ENCODE results near the gene RPS4Y2.

The RPS4Y2 gene

GRCh38 chrY:20745060-20745459 lies 10.8 kb upstream of the RPS4Y2 start:
- DNase-seq (ENCODE audit: low spot score) = no peak
- in situ Hi-C loops (cut with MboI; ENCODE audit: low sequenced_read_pairs, unreplicated experiment) = no loop called here
- no peak for TF ChIP-seq CTCF (IDR thresholded peaks at IDR 0.05; ENCODE audit: borderline replicate concordance, control extremely low read depth, extremely low read depth, insufficient read depth, missing control alignments)

GRCh38 chrY:20746919-20747318 lies 9.0 kb upstream of the RPS4Y2 start:
- DNase-seq (ENCODE audit: low spot score) = no peak
- TF ChIP-seq CTCF (IDR thresholded peaks at IDR 0.05; ENCODE audit: borderline replicate concordance, control extremely low read depth, extremely low read depth, insufficient read depth, missing control alignments) = no peak
- in situ Hi-C loops (cut with MboI; ENCODE audit: low sequenced_read_pairs, unreplicated experiment) = no loop called here

- no peak for DNase-seq (ENCODE audit: low spot score)
- TF ChIP-seq CTCF (IDR thresholded peaks at IDR 0.05; ENCODE audit: borderline replicate concordance, control extremely low read depth, extremely low read depth, insufficient read depth, missing control alignments) = no peak
- in situ Hi-C loops (cut with MboI; ENCODE audit: low sequenced_read_pairs, unreplicated experiment) = no loop called here
Observed at GRCh38 chrY:20763869-20764268, 8.0 kb downstream of the RPS4Y2 start.

- DNase-seq (ENCODE audit: low spot score) = no peak
- TF ChIP-seq CTCF (IDR thresholded peaks at IDR 0.05; ENCODE audit: borderline replicate concordance, control extremely low read depth, extremely low read depth, insufficient read depth, missing control alignments) = no peak
- in situ Hi-C loops (cut with MboI; ENCODE audit: low sequenced_read_pairs, unreplicated experiment) = no loop called here
Observed at GRCh38 chrY:20765117-20765516, 9.2 kb downstream of the RPS4Y2 start.

- in situ Hi-C loops (cut with MboI; ENCODE audit: low sequenced_read_pairs, unreplicated experiment) = no loop called here
- no peak for TF ChIP-seq CTCF (IDR thresholded peaks at IDR 0.05; ENCODE audit: borderline replicate concordance, control extremely low read depth, extremely low read depth, insufficient read depth, missing control alignments)
Observed at GRCh38 chrY:20770755-20771154, 14.8 kb downstream of the RPS4Y2 start.

GRCh38 chrY:20776104-20776503 lies 20.2 kb downstream of the RPS4Y2 start:
- DNase-seq (ENCODE audit: low spot score) = no peak
- in situ Hi-C loops (cut with MboI; ENCODE audit: low sequenced_read_pairs, unreplicated experiment) = no loop called here
- TF ChIP-seq CTCF (IDR thresholded peaks at IDR 0.05; ENCODE audit: borderline replicate concordance, control extremely low read depth, extremely low read depth, insufficient read depth, missing control alignments) = no peak

More at GRCh38 chrY:20770755-20771154, 14.8 kb downstream of the RPS4Y2 start:
- DNase-seq (ENCODE audit: low spot score) = no peak
